ENCODE results near the gene ZBTB38. TPM values are rescaled to one million over a fixed set of nuclear protein-coding genes. Genes with fewer than 3 reads are reported as not detected.

The ZBTB38 gene
- total RNA-seq, 1 donor from 2014 or later, result 116 TPM

DNA sequence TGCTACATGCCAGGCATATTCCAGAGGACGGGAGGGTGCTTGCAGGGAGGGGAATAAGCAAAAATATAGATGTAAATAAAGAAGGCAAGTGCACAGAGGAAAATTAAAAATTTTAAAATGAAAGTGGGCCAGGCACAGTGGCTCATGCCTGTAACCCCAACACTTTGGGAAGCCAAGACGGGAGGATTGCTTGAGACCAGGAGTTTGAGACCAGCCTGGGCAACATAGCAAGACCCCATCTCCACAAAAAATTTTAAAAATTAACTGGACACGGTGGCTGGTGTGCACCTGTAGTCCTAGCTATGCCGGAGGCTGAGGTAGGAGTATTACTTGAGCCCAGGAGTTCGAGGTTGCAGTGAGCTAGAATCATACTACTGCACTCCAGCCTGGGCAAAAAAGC is 22.4 kb downstream of the ZBTB38 start:
- Histone ChIP-seq H3K4me1 (peaks cover 21% of the 10 kb centered on the region), H3K4me3 (no peak overlapping the region), H3K36me3 (peaks cover 20% of the 10 kb centered on the region), H3K27me3 (ENCODE audit: low read depth) (no peaks in the 10 kb centered on the region), H3K9me3 (replicated peaks) (no peaks in the 10 kb centered on the region), H3K27ac (replicated peaks) (no peak overlapping the region)
- DNase-seq, result no peak
- TF ChIP-seq, protein P1, sequence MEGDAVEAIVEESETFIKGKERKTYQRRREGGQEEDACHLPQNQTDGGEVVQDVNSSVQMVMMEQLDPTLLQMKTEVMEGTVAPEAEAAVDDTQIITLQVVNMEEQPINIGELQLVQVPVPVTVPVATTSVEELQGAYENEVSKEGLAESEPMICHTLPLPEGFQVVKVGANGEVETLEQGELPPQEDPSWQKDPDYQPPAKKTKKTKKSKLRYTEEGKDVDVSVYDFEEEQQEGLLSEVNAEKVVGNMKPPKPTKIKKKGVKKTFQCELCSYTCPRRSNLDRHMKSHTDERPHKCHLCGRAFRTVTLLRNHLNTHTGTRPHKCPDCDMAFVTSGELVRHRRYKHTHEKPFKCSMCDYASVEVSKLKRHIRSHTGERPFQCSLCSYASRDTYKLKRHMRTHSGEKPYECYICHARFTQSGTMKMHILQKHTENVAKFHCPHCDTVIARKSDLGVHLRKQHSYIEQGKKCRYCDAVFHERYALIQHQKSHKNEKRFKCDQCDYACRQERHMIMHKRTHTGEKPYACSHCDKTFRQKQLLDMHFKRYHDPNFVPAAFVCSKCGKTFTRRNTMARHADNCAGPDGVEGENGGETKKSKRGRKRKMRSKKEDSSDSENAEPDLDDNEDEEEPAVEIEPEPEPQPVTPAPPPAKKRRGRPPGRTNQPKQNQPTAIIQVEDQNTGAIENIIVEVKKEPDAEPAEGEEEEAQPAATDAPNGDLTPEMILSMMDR (IDR thresholded peaks at IDR 0.05; ENCODE audit: borderline replicate concordance), result no peak
- intact Hi-C loops (cut with micrococcal nuclease), result no loop called here

DNA sequence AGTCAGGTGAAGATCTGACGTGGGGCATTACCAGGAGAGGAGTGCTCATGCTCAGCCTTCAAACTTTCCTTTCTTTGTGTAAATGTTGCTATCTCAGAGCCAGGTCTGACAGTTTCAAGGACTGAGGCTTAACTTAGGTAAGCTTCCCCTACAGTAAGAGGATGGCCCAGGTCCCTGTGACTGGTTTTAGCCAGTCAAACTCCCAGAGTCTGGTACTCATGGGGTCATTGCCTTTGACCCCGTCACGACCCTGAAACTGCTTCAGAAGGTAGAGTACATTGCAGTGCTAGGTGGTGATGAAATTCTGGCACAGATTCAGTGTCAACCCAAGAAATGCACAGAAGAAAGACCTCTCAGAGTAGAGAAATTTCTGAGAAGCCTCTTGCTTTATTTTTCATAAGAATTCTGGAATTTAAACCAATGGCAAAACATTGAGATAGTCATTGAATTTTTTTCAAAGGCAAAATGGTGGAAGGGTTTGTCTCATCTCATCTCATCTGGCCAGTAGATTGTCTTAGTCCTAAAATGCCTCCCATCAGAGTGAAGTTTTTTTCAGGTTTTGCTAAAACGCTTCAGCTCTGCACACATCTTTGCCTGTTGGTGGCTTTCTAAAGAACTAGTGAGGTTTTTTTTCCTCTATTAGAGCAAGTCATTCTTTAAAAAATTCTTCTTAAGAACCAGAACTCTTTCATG is 23.1 kb downstream of the ZBTB38 start:
- Histone ChIP-seq H3K9me3 (replicated peaks) (peaks cover 3% of the 10 kb centered on the region), H3K27me3 (ENCODE audit: low read depth) (no peaks in the 10 kb centered on the region), H3K4me1 (peaks cover 17% of the 10 kb centered on the region), H3K4me3 (no peak overlapping the region), H3K36me3 (peaks cover 27% of the 10 kb centered on the region), H3K27ac (replicated peaks) (no peak overlapping the region)
- DNase-seq, result no peak
- intact Hi-C loops (cut with micrococcal nuclease), result no loop called here
- TF ChIP-seq, protein P1 (IDR thresholded peaks at IDR 0.05; ENCODE audit: borderline replicate concordance), result no peak

DNA sequence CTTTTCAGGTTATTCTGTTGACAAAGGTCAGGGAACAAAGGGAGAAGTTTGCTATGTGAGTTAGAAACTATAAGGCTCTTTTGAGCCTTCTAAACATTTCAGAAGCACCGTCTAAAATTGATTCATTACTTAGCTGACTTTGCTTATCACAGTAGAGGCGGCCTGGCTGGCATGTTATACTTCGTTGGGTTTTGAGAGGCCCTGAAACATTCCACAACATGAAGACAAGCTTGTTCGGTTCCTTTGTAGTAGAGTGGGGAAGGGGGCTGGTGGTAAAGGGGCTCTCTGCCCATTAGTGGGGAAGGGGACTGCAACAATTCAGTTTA is 23.6 kb downstream of the ZBTB38 start:
- Histone ChIP-seq H3K36me3 (peaks cover 28% of the 10 kb centered on the region), H3K9me3 (replicated peaks) (peaks cover 6% of the 10 kb centered on the region), H3K4me3 (no peak overlapping the region), H3K27me3 (ENCODE audit: low read depth) (no peaks in the 10 kb centered on the region), H3K4me1 (peaks cover 13% of the 10 kb centered on the region), H3K27ac (replicated peaks) (no peak overlapping the region)
- TF ChIP-seq, protein P1 (IDR thresholded peaks at IDR 0.05; ENCODE audit: borderline replicate concordance), result no peak
- DNase-seq, result no peak
- intact Hi-C loops (cut with micrococcal nuclease), result no loop called here

DNA sequence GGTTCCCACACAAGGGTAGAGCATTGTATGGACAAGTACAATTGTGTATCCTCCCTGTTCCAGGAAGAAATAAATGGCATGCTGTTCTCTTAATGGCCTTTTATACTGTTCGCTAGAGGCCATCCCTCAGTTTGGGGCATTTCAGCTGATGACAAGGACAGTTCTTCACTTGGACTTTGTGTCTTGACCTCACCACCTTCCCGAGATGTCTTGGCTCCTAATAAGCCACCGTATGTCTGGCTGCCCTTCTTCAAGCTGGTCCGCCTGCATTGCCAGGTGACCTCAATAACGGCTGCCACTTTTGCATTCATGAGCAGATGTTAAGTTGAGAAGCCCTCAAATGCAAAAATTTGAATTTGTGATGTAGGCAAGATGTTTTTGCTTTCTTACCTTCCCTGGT is 24.1 kb downstream of the ZBTB38 start:
- no peak overlapping the region for H3K27ac ChIP-seq (replicated peaks)
- H3K27me3 ChIP-seq (ENCODE audit: low read depth), result no peaks in the 10 kb centered on the region
- H3K36me3 ChIP-seq, result peaks cover 30% of the 10 kb centered on the region
- H3K4me3 ChIP-seq, result no peak overlapping the region
- H3K9me3 ChIP-seq (replicated peaks), result peaks cover 6% of the 10 kb centered on the region
- no peak for DNase-seq
- intact Hi-C loops (cut with micrococcal nuclease), result no loop called here
- H3K4me1 ChIP-seq, result peaks cover 12% of the 10 kb centered on the region
- TF ChIP-seq, protein P1 (IDR thresholded peaks at IDR 0.05; ENCODE audit: borderline replicate concordance), result no peak

DNA sequence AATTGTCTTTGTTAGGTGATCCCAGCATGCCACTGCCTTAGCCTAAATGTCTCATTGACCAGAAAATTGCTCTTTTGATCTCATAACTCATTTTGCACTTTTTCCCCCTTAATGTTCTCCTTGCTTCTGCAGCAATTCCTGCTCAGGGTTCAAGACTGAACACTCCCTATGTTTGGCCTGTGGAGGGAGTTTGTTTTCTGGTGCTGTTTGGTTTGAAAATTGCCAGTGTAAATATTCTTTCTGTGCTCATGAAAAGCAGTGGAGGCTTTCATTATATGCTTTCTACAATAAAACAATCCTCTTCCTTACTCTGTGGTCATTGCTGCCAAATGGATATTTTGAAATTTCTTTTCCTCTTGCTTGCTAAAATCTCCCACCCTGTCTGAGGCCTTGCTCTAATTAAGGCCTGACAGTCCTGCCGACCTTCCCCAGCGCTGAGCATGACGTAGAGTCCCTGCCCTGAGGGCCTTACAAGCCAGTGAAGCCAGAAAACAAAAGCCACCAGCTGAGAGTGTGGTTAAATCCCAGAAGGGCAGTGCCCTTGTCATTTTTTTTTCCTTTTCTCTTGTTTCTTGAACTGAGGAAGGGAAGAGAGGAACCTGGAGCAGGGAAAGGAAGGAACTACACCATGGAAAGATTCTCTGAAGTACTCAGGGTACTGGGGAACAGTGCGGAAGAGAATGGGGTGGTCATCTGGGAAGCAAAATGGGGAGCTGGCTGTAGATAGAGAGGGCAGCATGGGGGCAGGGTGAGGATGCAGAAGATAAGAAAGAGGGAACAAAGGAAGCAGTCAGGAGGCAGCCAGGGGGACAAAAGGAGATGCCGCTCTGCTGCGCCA is 24.8 kb downstream of the ZBTB38 start:
- TF ChIP-seq, protein P1 (IDR thresholded peaks at IDR 0.05; ENCODE audit: borderline replicate concordance), result no peak
- no peak overlapping the region for H3K27ac ChIP-seq (replicated peaks)
- no peak for DNase-seq
- H3K4me3 ChIP-seq, result no peak overlapping the region
- peaks cover 28% of the 10 kb centered on the region for H3K36me3 ChIP-seq
- H3K9me3 ChIP-seq (replicated peaks), result peaks cover 6% of the 10 kb centered on the region
- no peaks in the 10 kb centered on the region for H3K27me3 ChIP-seq (ENCODE audit: low read depth)
- H3K4me1 ChIP-seq, result peaks cover 12% of the 10 kb centered on the region
- intact Hi-C loops (cut with micrococcal nuclease), result no loop called here

All from left ventricle myocardium inferior (tissue), 1 donor.